Measurements from ENCODE around the gene ZC3H6. TPM values are rescaled to one million over a fixed set of nuclear protein-coding genes. Genes with fewer than 3 reads are reported as not detected.

The ZC3H6 gene
- total and polyA plus RNA-seq, 2 of the 13 experiments (the other 11 are each of a cell fraction or from before 2014, with no cell fraction given) = 0.71 to 0.93 TPM

GRCh38 chr2:112253261-112253815 is 22.1 kb upstream of the ZC3H6 start:
- Histone ChIP-seq H3K27me3 (ENCODE audit: control insufficient read depth in 1 of 2, insufficient read depth in 2 of 2, low read length in 2 of 2) (0 out of 5 replicates have a peak, but pooled peaks cover 0 to 1% of the 10 kb centered on the region in 2 experiments), H3K4me2 (ENCODE audit: low read depth, low read length) (peak overlapping the region; percentile 87), H3K9me3 (ENCODE audit: low read length) (no peaks in the 10 kb centered on the region), H3K4me3 (replicated peaks in 1 of 3; ENCODE audit: insufficient read depth in 1 of 3, low read depth in 2 of 3, low read length in 3 of 3) (no peak overlapping the region; a peak in 1 of 6 replicates), H4K20me1 (ENCODE audit: insufficient read depth, low read length) (no peaks in the 10 kb centered on the region), H3K36me3 (replicated peaks in 1 of 2; ENCODE audit: control insufficient read depth in 1 of 2, insufficient read depth in 2 of 2, low read length in 2 of 2) (peaks cover 0 to 9% of the 10 kb centered on the region in 2 experiments; a peak in 1 of 5 replicates), H3K9ac (ENCODE audit: insufficient read depth, low read depth, low read length) (0 out of 2 replicates have a peak overlapping the region, but pooled peaks have one; percentile 74), H2AFZ (ENCODE audit: low read length) (no peak overlapping the region), H3K27ac (ENCODE audit: extremely low read length, insufficient read depth, low read length) (no peak overlapping the region), H3K79me2 (ENCODE audit: insufficient read depth, low read length) (peaks cover 29% of the 10 kb centered on the region), H3K4me1 (ENCODE audit: insufficient read depth, low read length) (peaks cover 40% of the 10 kb centered on the region)
- intact Hi-C loops (cut with micrococcal nuclease; ENCODE audit: unreplicated experiment) (loop anchor here (5.0 to 10.0 kb wide), 3 partner anchors 116 to 369 kb away; partner anchors contain the start of genes ANAPC1, CHCHD5 and FBLN7), in situ Hi-C loops (cut with HindIII; ENCODE audit: extremely low pct_ligation_motif_present, low pct_unique_long_range_greater_than_20kb) (loop anchor here (25.0 kb wide), 1 partner anchor 184 kb away; the partner anchor contains the start of gene RGPD8)
- TF ChIP-seq, protein P1, sequence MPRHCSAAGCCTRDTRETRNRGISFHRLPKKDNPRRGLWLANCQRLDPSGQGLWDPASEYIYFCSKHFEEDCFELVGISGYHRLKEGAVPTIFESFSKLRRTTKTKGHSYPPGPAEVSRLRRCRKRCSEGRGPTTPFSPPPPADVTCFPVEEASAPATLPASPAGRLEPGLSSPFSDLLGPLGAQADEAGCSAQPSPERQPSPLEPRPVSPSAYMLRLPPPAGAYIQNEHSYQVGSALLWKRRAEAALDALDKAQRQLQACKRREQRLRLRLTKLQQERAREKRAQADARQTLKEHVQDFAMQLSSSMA (CRISPR knock-in tag; IDR thresholded peaks at IDR 0.05) = no peak
- 0 out of 2 replicates have a peak, but pooled peaks have one; percentile 1 for TF ChIP-seq NCOA1 (CRISPR knock-in tag; IDR thresholded peaks at IDR 0.05)
- no TSS peak for BruUV-seq (replicated peaks)
- ChIA-PET CTCF (ENCODE audit: low intra/inter-chr PET ratio, low total read pairs) (no interaction called here), POLR2A (no interaction called here)
- no peak for ATAC-seq
- DNase-seq (ENCODE audit: low spot score) = no peak
- no peak for FAIRE-seq
- WGBS (ENCODE audit: low lambda C conversion rate) = 95% methylated on average over 5 of the region's 5 CpGs

- BruUV-seq (replicated peaks) = TSS peak; percentile 81
- ATAC-seq = peak; percentile 95
- Histone ChIP-seq H3K9ac (ENCODE audit: insufficient read depth, low read depth, low read length) (peak within 1 kb of the TSS; percentile 74), H3K9me3 (ENCODE audit: low read length) (no peaks in the 10 kb centered on the region), H4K20me1 (ENCODE audit: insufficient read depth, low read length) (no peaks in the 10 kb centered on the region), H3K79me2 (ENCODE audit: insufficient read depth, low read length) (peaks cover 29% of the 10 kb centered on the region), H3K4me2 (ENCODE audit: low read depth, low read length) (peak within 1 kb of the TSS; percentile 87), H2AFZ (ENCODE audit: low read length) (peak within 1 kb of the TSS; percentile 70), H3K27me3 (ENCODE audit: control insufficient read depth in 1 of 2, insufficient read depth in 2 of 2, low read length in 2 of 2) (0 out of 5 replicates have a peak, but pooled peaks cover 0 to 1% of the 10 kb centered on the region in 2 experiments), H3K36me3 (replicated peaks in 1 of 2; ENCODE audit: control insufficient read depth in 1 of 2, insufficient read depth in 2 of 2, low read length in 2 of 2) (no peaks in the 10 kb centered on the region), H3K4me1 (ENCODE audit: insufficient read depth, low read length) (peaks cover 42% of the 10 kb centered on the region), H3K4me3 (replicated peaks in 1 of 3; ENCODE audit: insufficient read depth in 1 of 3, low read depth in 2 of 3, low read length in 3 of 3) (peak within 1 kb of the TSS; percentile 69 to 80 (median 75)), H3K27ac (ENCODE audit: extremely low read length, insufficient read depth, low read length) (peak within 1 kb of the TSS; percentile 79)
- in situ Hi-C loops (cut with HindIII; ENCODE audit: extremely low pct_ligation_motif_present, low pct_unique_long_range_greater_than_20kb) (loop anchor here (25.0 kb wide), 1 partner anchor 183 kb away; the partner anchor contains the start of gene RGPD8), intact Hi-C loops (cut with micrococcal nuclease; ENCODE audit: unreplicated experiment) (loop anchor here (5.0 to 10.0 kb wide), 4 partner anchors 117 to 370 kb away; partner anchors contain the start of genes ANAPC1, CHCHD5 and FBLN7)
- DNase-seq (ENCODE audit: low spot score) = peak; percentile 90
- CTCF ChIA-PET (ENCODE audit: low intra/inter-chr PET ratio, low total read pairs) = no interaction called here
- FAIRE-seq = peak; percentile 15
- POLR2A ChIA-PET = interaction anchor here (0.8 to 1.7 kb wide), 9 partner anchors 10 to 228 kb away, joined by 3 to 8 read pairs (median 4); partner anchors contain the start of gene FBLN7
- WGBS (ENCODE audit: low lambda C conversion rate) = under 1% methylated on average over 46 of the region's 68 CpGs
- TF ChIP-seq, protein P2, sequence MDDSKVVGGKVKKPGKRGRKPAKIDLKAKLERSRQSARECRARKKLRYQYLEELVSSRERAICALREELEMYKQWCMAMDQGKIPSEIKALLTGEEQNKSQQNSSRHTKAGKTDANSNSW (CRISPR knock-in tag; IDR thresholded peaks at IDR 0.05; ENCODE audit: borderline replicate concordance) = no peak; the same call in 1 of the 2 replicates
- TF ChIP-seq GPBP1L1 (CRISPR knock-in tag; IDR thresholded peaks at IDR 0.05) (no peak), SSRP1 (CRISPR knock-in tag; IDR thresholded peaks at IDR 0.05) (no peak)
Observed at GRCh38 chr2:112254466-112255240, 20.7 kb upstream of the ZC3H6 start, which contains the start of gene ZC3H8. Gene ZC3H8, minus strand, starts transcription at chr2:112255042. Its CDS starts 61 bp downstream, at chr2:112254981.
